Neural cell (in vitro differentiated cells): ENCODE data around the gene BCAS4.

Experiments used
- EP300 ChIP-seq: fragments of 450-650 bp; conservative IDR thresholded peaks from 2 replicates; pipeline ENCODE4 v1.6.1; 2014; ENCODE audit warnings: antibody characterized with exemption, mild to moderate bottlenecking, moderate library complexity; ENCODE audit not compliant: poor library complexity, severe bottlenecking
- EZH2 ChIP-seq: fragments of 200-600, 300-800 bp; shearing (Covaris generic), sonication (generic); IDR thresholded peaks from 2 replicates; pipeline ENCODE4 v1.6.1; 2014; ENCODE audit warnings: antibody characterized with exemption, low read length, borderline replicate concordance, mild to moderate bottlenecking; ENCODE audit not compliant: insufficient read depth, poor library complexity, severe bottlenecking
- SMC3 ChIP-seq: fragments of 450-650 bp; conservative IDR thresholded peaks from 2 replicates; pipeline ENCODE4 v1.6.1; 2014; ENCODE audit warnings: antibody characterized with exemption, mild to moderate bottlenecking, moderate library complexity; ENCODE audit not compliant: poor library complexity
- TAF1 ChIP-seq: IDR thresholded peaks from 2 replicates; pipeline ENCODE4 v1.6.1; 2012; ENCODE audit warnings: low read depth
- TF ChIP-seq, protein P1 (sequence below): fragments of 450-650 bp; IDR thresholded peaks from 2 replicates; pipeline ENCODE4 v1.5.1; 2014; ENCODE audit warnings: antibody characterized with exemption, mild to moderate bottlenecking, moderate library complexity; ENCODE audit not compliant: poor library complexity, severe bottlenecking

DNA sequence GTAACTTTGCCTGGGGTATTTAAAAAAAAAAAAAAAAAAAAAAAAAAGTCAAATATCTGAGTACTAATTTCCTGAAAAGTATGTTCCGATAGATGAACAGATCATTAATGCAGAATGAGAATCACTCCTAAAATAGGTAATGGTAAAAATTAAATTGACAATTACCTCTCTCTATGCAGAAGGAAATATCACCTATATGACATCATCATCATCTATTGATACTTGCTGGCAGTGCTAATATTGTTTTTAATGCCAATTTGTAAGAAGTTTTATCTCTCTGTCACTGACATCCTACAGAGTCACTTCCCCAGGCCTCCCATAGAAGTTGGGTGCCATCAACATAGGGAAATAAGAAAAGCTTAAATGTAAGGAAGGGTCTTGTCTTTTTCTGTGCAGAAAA is 106.4 kb downstream of the BCAS4 start:
- TF ChIP-seq, protein P1, sequence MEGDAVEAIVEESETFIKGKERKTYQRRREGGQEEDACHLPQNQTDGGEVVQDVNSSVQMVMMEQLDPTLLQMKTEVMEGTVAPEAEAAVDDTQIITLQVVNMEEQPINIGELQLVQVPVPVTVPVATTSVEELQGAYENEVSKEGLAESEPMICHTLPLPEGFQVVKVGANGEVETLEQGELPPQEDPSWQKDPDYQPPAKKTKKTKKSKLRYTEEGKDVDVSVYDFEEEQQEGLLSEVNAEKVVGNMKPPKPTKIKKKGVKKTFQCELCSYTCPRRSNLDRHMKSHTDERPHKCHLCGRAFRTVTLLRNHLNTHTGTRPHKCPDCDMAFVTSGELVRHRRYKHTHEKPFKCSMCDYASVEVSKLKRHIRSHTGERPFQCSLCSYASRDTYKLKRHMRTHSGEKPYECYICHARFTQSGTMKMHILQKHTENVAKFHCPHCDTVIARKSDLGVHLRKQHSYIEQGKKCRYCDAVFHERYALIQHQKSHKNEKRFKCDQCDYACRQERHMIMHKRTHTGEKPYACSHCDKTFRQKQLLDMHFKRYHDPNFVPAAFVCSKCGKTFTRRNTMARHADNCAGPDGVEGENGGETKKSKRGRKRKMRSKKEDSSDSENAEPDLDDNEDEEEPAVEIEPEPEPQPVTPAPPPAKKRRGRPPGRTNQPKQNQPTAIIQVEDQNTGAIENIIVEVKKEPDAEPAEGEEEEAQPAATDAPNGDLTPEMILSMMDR, result no peak
- TF ChIP-seq EZH2, result no peak
- TF ChIP-seq SMC3, result no peak
- no peak for TF ChIP-seq TAF1
- no peak for TF ChIP-seq EP300
